Measurements from ENCODE around the gene RAB11FIP2. TPM values are rescaled to one million over a fixed set of nuclear protein-coding genes. Genes with fewer than 3 reads are reported as not detected.
A peak's percentile ranks its signal among the peaks of the same experiment; 100 is the strongest.

RAB11FIP2 gene
- total RNA-seq, 4 donors from 2014 or later: 9.6 to 15.5 (median 11.3) TPM

- intact Hi-C loops (cut with DNase I; ENCODE audit: low total_unique reads) (loop anchor here (2.0 to 10.0 kb wide), 4 partner anchors 296 to 1302 kb away; partner anchors contain the start of genes CACUL1, FAM204A, HSPA12A and PDZD8), in situ Hi-C loops (cut with MboI; ENCODE audit: low sequenced_read_pairs in 4 of 4) (loop anchor here in 2 of 4 donors (25.0 kb wide), 1 partner anchor 290 kb away; the partner anchor contains the start of gene FAM204A (in 2 of the 2))
- Histone ChIP-seq H3K9me3 (no peaks in the 10 kb centered on the region), H3K27ac (peak overlapping the region; percentile 87 to 96 (median 92)), H3K4me3 (peak overlapping the region; percentile 74 to 92 (median 78)), H3K4me1 (peaks cover 32 to 41% of the 10 kb centered on the region in 2 donors), H3K36me3 (no peaks in the 10 kb centered on the region), H3K27me3 (no peaks in the 10 kb centered on the region)
- no peak for TF ChIP-seq POLR2A (IDR thresholded peaks at IDR 0.05)
- no peak for TF ChIP-seq CTCF (IDR thresholded peaks at IDR 0.05 in 4 of 5, conservative IDR thresholded peaks at IDR 0.05 in 1 of 5)
- ATAC-seq (peak; percentile 3 to 17), DNase-seq (peak in 1 of 2 donors; percentile 12)
These were observed 497 bp upstream of the RAB11FIP2 start for GRCh38 chr10:118047157-118047719.

DNA sequence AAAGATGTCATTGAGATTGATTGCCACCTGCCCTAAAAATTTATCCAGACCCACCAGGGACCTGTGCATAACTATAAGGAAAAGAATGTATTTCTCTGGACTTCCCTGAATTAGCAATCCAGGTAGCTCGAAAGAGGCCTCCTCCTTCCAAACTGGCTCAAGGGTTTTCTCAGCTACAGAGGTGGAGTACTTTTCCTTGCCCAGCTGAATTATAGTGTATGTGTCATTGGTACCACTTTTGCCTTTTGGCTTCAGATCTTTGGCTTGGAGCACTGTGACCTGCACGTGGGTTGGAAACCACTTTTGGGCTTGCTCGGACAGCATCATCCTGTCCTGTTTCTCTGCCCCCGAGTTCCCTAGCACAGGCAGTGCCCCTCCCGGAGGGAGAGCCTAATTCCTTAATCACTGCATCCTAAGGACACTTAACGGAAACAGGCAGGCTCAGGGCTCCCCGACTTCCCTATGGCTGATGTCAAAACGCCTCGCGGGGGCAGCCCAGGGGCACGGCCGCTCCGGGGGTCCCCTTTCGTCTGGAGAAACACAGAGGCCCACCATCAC lies 825 bp downstream of the RAB11FIP2 start:
- no peaks in the 10 kb centered on the region for H3K9me3 ChIP-seq
- in situ Hi-C loops (cut with MboI; ENCODE audit: low sequenced_read_pairs in 4 of 4): loop anchor here in 2 of 4 donors (25.0 kb wide), 1 partner anchor 291 kb away; the partner anchor contains the start of gene FAM204A (in 2 of the 2)
- no peak for TF ChIP-seq CTCF (IDR thresholded peaks at IDR 0.05 in 4 of 5, conservative IDR thresholded peaks at IDR 0.05 in 1 of 5)
- no peak for TF ChIP-seq POLR2A (IDR thresholded peaks at IDR 0.05)
- H3K36me3 ChIP-seq: no peaks in the 10 kb centered on the region
- peak overlapping the region; percentile 87 to 96 (median 92) for H3K27ac ChIP-seq
- no peaks in the 10 kb centered on the region for H3K27me3 ChIP-seq
- H3K4me3 ChIP-seq: peak overlapping the region; percentile 74 to 92 (median 78)
- peaks cover 43 to 55% of the 10 kb centered on the region in 2 donors for H3K4me1 ChIP-seq
- peak; percentile 59 to 64 for DNase-seq
- ATAC-seq: peak; percentile 82 to 87
- intact Hi-C loops (cut with DNase I; ENCODE audit: low total_unique reads): loop anchor here (1.0 to 10.0 kb wide), 5 partner anchors 297 to 1301 kb away; partner anchors contain the start of genes CACUL1, FAM204A, HSPA12A and PDZD8

DNA sequence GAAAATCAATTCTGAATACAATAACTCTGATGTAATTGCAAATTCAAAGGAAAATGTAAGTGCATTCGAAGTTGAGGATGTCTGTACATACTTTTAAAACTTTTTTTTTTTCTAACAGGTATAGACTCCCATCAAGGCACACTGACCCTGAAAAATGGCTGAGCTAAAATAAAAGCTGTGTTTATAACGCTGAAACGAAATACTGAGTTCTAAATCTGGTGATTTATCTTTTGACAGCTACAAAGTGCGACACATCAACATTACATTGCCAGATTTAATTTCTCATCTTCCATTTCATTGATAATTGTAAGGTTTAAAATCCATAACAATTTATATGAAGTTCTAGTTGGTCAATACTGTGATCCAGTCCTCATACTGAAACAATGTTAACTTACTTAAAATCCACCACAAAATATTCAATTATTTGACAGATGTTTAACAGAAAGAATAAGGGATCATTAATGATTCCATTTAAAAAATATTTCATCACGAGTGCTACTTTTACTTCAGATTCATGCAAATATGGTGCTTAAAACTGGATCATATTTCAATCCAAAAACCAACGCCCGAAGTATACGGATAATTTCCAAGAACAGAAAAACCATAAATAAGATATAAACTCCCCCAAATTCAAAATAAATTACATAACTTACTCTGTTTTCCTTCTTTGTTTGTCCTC lies 1.4 kb downstream of the RAB11FIP2 start:
- TF ChIP-seq CTCF (IDR thresholded peaks at IDR 0.05 in 4 of 5, conservative IDR thresholded peaks at IDR 0.05 in 1 of 5): no peak
- TF ChIP-seq POLR2A (IDR thresholded peaks at IDR 0.05): no peak
- ATAC-seq (no peak), DNase-seq (no peak)
- H3K9me3 ChIP-seq: no peaks in the 10 kb centered on the region
- H3K4me1 ChIP-seq: peaks cover 46 to 60% of the 10 kb centered on the region in 2 donors
- intact Hi-C loops (cut with DNase I; ENCODE audit: low total_unique reads) (loop anchor here (5.0 to 10.0 kb wide), 3 partner anchors 668 to 1300 kb away; partner anchors contain the start of genes CACUL1, HSPA12A and PDZD8), in situ Hi-C loops (cut with MboI; ENCODE audit: low sequenced_read_pairs in 4 of 4) (loop anchor here in 2 of 4 donors (25.0 kb wide), 1 partner anchor 292 kb away; the partner anchor contains the start of gene FAM204A (in 2 of the 2))
- H3K27ac ChIP-seq: peak overlapping the region; percentile 87 to 96 (median 92)
- H3K4me3 ChIP-seq: peak overlapping the region; percentile 74 to 92 (median 78)
- H3K27me3 ChIP-seq: no peaks in the 10 kb centered on the region
- no peaks in the 10 kb centered on the region for H3K36me3 ChIP-seq

- H3K27me3 ChIP-seq: no peaks in the 10 kb centered on the region
- H3K4me1 ChIP-seq: peaks cover 46 to 73% of the 10 kb centered on the region in 2 donors
- H3K9me3 ChIP-seq: no peaks in the 10 kb centered on the region
- no peak overlapping the region for H3K27ac ChIP-seq
- DNase-seq (no peak), ATAC-seq (no peak)
- intact Hi-C loops (cut with DNase I; ENCODE audit: low total_unique reads) (loop anchor here (10.0 kb wide), 2 partner anchors 712 to 1298 kb away; partner anchors contain the start of genes CACUL1 and HSPA12A), in situ Hi-C loops (cut with MboI; ENCODE audit: low sequenced_read_pairs in 4 of 4) (loop anchor here in 2 of 4 donors (25.0 kb wide), 1 partner anchor 294 kb away; the partner anchor contains the start of gene FAM204A (in 2 of the 2))
- TF ChIP-seq POLR2A (IDR thresholded peaks at IDR 0.05) (no peak), CTCF (IDR thresholded peaks at IDR 0.05 in 4 of 5, conservative IDR thresholded peaks at IDR 0.05 in 1 of 5) (no peak)
- H3K4me3 ChIP-seq: no peak overlapping the region
- H3K36me3 ChIP-seq: no peaks in the 10 kb centered on the region
These were observed 3.9 kb downstream of the RAB11FIP2 start for GRCh38 chr10:118042827-118043242.
